Measurements from ENCODE around the gene MYO5C.
"Not testable (repeated sequence)": the region's sequence is repeated elsewhere in the genome, so short reads cannot be mapped to it uniquely, and the experiment has no call there.

MYO5C gene

GRCh38 chr15:52243697-52244555 lies 51.7 kb downstream of the MYO5C start:
- DNase-seq (ENCODE audit: low read depth), result no peak

GRCh38 chr15:52243286-52243685 lies 52.3 kb downstream of the MYO5C start:
- no peak for DNase-seq (ENCODE audit: low read depth)

GRCh38 chr15:52241489-52241888 lies 54.1 kb downstream of the MYO5C start:
- DNase-seq (ENCODE audit: low read depth), result no peak

- no peak for DNase-seq (ENCODE audit: low read depth)
Observed at GRCh38 chr15:52240166-52240565, 55.4 kb downstream of the MYO5C start.

GRCh38 chr15:52238989-52239525 lies 56.5 kb downstream of the MYO5C start:
- DNase-seq (ENCODE audit: low read depth), result not testable (repeated sequence)

GRCh38 chr15:52238149-52238548 lies 57.5 kb downstream of the MYO5C start:
- no peak for DNase-seq (ENCODE audit: low read depth)

- no peak for DNase-seq (ENCODE audit: low read depth)
Observed at GRCh38 chr15:52236013-52236412, 59.6 kb downstream of the MYO5C start.

GRCh38 chr15:52234596-52235541 lies 60.7 kb downstream of the MYO5C start:
- no peak for DNase-seq (ENCODE audit: low read depth)

GRCh38 chr15:52233405-52233804 lies 62.2 kb downstream of the MYO5C start:
- DNase-seq (ENCODE audit: low read depth), result no peak

GRCh38 chr15:52232327-52232726 lies 63.3 kb downstream of the MYO5C start:
- DNase-seq (ENCODE audit: low read depth), result no peak

- no peak for DNase-seq (ENCODE audit: low read depth)
Observed at GRCh38 chr15:52230073-52230472, 65.5 kb downstream of the MYO5C start.

GRCh38 chr15:52228921-52229320 lies 66.7 kb downstream of the MYO5C start:
- no peak for DNase-seq (ENCODE audit: low read depth)

- DNase-seq (ENCODE audit: low read depth), result peak; percentile 70
Observed at GRCh38 chr15:52227456-52227855, 68.1 kb downstream of the MYO5C start.

- DNase-seq (ENCODE audit: low read depth), result no peak
Observed at GRCh38 chr15:52225230-52225629, 70.4 kb downstream of the MYO5C start.

- DNase-seq (ENCODE audit: low read depth), result no peak
Observed at GRCh38 chr15:52224211-52224610, 71.4 kb downstream of the MYO5C start.

GRCh38 chr15:52221730-52222129 lies 73.9 kb downstream of the MYO5C start:
- DNase-seq (ENCODE audit: low read depth), result no peak

GRCh38 chr15:52220937-52221660 lies 74.5 kb downstream of the MYO5C start:
- no peak for DNase-seq (ENCODE audit: low read depth)

- no peak for DNase-seq (ENCODE audit: low read depth)
Observed at GRCh38 chr15:52220251-52220650, 75.4 kb downstream of the MYO5C start.

GRCh38 chr15:52218816-52219215 lies 76.8 kb downstream of the MYO5C start:
- no peak for DNase-seq (ENCODE audit: low read depth)

GRCh38 chr15:52218371-52218770 lies 77.2 kb downstream of the MYO5C start:
- DNase-seq (ENCODE audit: low read depth), result no peak

- DNase-seq (ENCODE audit: low read depth), result no peak
Observed at GRCh38 chr15:52217186-52217585, 78.4 kb downstream of the MYO5C start.

GRCh38 chr15:52214553-52214952 lies 81.1 kb downstream of the MYO5C start:
- no peak for DNase-seq (ENCODE audit: low read depth)

Measured in stromal cell of bone marrow (primary cell).